GM19238 (cell line): Measurements from ENCODE around the gene CLGN.
A peak's percentile ranks its signal among the peaks of the same experiment; 100 is the strongest.

ENCODE experiments used
- DNase-seq: peaks from one replicate; pipeline ENCODE4 v3.0.0; 2011; ENCODE audit warnings: low spot score; ENCODE audit not compliant: insufficient read length

Gene CLGN

DNA sequence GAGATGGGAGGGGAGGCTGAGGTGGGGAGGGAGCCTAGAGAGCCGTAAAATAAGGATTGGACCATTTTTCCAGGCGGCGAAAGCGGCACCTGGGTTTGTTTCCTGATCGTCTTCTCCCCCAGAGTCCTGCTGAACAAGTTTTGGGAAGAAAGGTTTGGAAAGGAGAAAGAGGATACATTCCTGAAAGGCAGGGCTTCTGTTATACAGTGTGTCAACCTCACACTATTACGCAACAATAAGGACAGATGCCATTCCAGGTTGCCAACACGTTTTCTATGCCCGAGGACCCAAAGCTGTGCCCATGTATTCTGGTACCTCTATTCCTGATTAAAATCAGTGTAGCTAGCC lies 53.3 kb downstream of the CLGN start:
- DNase-seq = no peak

DNA sequence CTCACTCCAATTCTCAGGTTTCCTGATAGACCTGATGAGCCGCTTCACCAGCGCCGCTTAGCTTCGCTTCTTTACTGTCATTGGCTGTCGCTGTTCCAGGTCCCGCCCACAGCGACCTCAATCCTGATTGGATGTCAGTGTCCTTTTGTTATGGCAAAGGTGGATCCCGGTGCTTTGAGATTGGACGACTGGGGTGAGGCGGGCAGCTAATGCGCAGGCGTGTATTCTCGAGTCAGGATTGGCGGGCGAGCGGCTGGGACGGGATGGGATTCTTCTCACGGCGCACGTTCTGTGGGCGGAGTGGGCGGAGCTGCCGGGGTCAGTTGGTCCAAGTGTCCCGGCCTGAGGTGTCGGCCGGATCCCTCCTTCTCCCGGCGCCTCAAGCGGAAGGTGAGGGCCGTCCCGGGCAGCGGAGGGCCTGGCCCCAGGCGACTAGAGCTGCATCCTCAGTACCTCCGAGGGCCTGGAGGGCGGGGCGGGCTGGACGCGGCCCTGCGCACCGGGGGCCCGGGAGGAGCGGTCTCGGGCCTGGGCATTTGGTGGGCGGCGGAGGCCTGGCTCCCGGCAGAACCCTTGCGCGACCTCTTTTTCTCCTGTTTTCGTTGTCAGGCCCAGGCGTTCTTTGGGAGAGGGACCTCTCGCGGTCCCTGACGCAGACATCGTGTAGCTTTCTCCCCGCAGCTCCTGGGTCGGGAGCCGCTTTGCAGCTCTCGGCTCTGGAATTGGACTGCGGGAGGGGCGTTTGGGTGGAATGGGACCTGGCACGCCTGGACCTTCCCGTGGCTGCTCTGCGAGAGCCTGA lies 53.9 kb downstream of the CLGN start, which contains the start of gene SCOC:
Gene SCOC, plus strand, starts transcription at position 319 of the 802 bp plus-strand sequence. CDS start 5,525 bp downstream, outside the sequence.
- peak; percentile 83 for DNase-seq

DNA sequence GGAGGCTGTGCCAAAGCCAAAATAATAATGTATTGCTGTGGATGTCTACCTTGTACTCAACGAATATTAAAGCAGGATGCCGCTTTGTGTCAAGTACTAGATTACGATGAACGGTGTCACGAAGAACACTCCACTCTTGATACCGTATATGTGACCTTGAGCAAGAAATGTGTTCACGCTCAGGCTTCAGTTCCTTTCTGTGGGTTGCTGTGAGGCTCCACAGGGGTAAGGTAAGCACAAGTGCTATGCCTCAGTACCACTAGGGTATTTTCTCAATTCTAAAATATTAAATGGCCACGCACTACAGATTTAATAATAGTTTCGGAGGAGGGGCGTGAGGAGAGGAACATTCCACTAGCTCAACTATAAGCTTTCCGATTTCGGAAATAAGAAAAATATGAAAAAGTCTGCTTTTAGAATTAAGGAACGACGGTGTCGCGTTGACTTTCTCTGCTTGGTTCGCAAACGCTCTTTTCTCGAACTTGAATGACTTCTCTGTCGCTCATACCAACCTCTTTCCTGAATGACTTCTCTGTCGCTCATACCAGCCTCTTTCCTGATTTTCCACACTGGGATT lies 54.6 kb downstream of the CLGN start:
- DNase-seq = peak; percentile 22

DNA sequence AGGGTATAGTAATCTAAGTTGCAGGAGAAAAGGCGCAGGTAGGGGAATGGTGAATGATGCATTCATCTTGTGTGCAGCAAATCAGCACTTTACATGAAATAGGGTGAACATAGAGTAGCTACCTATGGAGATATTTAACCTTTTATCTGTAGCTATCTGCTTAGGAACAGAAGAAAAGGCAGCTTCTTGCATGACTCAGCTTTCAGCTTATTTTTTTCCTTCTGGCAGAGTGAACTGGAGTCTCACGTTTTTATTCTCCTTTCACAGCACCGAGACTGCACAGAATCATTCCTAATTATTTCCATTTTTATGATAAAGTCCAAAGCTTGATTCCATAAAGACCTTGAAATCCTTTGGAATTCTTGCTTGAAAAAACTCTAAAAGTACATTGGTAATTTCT lies 58.8 kb downstream of the CLGN start:
- DNase-seq = no peak

DNA sequence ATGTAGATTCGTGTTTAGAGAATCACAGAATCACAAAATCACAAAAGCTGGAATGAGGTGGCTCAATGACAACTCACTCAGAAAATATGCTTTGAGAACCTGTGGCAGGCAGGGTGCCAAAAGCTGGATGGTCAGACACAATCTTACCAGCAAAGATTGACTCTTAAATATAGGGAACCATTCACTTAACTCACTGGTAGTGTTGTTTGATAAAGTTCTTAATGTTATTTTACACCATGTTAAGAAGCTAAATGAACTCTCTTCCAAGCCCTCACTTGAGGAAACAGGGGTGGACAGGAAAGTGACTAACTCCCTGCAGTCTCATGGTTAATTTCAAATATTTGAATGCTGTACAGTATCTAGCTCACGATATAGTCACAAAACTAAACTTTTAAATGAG lies 59.7 kb downstream of the CLGN start:
- DNase-seq = no peak

DNA sequence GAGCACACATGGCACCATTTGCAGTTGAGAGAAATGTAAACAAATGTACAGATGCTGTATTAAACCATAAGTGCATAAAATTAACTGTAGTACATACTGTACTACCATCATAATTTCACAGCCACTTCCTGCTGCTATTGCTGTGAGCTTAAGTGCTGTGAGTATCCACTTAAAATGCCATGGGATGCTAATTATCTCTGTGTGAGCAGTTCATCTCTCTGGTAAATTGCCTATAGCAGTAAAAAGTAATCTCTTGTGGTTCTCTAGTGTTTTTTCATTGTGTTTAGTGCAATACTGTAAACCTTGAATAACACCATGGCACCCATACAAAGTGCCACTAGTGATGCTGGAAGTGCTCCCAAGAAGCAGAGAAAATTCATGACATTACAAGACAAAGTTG lies 63.9 kb downstream of the CLGN start:
- no peak for DNase-seq

DNA sequence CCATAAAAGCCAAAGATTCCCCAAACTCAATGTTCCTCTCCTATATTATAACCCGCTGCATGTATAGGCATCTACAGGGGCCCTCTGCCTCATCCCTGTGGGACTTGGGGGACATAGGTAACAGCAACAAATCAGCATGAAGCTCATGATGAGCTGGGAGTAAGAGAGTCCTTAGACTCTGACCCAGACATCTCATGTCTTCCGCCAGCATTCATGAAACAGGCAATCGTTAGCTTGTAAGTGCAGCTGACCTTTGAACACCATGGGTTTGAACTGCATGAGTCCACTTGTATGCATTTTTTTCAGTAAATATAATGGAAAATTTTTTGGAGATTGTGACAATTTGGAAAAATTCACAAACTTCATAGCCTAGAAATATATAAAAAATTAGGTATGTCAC lies 64.4 kb downstream of the CLGN start:
- DNase-seq = no peak

DNA sequence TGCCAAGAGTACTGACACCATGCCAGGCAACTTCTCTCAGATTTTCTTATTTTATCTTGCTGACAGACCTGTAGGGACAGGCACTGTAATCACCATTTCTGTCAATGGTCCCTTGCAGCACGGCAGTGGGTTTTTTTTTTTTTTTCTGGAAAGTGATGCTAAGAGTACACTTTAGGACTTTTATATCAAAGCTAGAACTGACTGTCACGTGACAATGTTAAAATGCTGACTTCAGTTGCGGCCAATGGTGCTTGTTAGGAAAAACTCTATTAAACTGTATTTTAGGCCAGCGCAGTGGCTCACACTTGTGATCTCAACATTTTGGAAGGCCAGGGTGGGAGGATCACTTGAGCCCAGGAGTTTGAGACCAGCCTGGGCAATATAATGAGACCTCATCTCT lies 66.3 kb downstream of the CLGN start:
- DNase-seq = no peak

DNA sequence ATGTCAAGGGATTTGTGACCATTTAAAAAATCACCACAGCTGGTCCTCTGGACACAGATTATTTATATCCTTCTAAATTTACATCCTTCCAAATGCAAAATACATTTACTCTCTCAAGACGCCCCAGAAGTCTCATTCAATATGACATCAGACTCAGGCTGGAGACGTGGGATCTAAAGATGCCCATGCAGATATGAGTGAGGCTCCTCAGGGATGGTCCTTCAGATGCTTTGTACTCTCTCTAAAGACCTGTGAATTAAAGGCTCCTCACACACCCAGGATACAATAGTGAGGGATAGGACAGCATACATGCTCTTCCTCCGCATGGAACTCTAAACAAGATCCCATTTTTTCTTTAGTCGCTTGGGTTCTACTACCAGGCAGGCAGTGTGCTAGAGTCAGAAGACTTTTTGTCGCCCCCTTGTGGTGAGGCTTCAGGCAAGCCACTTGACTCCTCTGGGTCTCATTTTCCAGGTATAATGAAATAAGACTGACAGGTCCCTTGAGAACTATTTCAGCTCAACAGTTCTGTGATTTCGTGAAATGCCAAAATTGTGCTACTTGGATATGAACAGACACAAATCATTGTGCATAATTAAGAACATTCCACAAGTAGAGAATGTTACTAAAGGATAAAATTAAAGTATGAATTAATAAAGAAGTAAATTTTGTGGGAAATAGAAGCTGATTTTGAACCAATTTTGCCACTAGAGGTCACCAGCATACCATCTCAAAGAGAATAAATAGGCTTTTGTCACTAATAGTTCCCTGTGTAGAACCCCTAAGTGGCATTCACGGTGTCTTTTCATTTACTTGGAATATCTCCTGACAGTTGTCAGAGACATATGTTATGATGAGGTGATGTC lies 67.7 kb downstream of the CLGN start:
- peak; percentile 32 for DNase-seq

DNA sequence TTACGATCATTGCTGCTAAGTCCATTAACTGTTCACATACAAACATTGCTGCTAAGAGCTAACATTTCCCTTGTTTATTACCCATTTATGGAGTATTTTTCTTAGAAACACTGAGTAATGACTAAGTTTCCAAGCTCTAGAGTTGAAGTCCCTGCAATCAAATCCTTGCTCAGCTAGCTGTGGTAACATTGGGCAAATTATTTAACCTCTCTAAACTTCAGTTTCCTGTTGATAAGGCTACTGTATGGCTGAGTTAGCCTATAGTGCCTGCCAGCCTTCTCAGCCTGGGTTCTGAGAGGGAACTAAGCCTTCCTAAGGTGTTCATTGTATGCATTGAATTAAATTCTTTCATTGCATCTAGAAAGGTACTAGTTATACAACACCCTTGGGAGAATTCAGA lies 69.2 kb downstream of the CLGN start:
- DNase-seq = no peak

DNA sequence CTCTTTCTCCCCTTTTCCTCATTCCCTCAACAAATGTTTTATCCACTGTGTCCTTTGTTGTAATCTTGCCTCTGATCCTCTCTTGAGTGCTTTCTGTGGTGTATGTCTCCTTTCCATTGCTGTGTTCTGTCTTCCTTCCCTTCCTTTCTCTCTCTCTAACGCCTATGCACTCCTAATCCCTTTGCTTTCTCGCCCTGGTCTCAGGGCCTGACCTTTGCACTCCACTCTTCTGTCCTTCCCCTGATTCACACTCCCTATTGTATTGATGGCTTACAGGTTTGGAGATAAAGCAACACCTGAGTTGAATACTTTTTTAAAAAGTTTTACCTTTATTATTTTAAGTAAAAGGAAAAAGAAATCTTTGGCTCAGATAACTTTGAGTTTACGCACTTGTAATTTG lies 69.6 kb downstream of the CLGN start:
- no peak for DNase-seq

DNA sequence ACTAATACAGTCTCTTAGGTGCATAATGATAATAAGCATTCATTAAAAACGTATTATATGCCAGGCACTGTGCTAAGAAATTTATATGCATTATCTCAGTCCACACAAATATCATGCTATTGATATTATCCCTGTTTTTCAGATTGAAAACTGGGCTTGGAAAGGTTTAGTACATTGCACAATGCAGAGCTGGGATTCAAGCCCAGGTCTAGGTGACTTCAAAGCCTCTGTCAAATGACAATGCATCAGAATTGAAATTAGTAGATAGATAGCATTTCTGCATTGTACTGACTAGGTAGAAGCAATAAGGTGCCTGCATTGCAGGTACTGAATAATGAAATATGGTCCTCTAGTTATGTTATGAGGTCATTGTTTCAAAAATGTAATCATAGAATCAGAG lies 72.2 kb downstream of the CLGN start:
- no peak for DNase-seq

DNA sequence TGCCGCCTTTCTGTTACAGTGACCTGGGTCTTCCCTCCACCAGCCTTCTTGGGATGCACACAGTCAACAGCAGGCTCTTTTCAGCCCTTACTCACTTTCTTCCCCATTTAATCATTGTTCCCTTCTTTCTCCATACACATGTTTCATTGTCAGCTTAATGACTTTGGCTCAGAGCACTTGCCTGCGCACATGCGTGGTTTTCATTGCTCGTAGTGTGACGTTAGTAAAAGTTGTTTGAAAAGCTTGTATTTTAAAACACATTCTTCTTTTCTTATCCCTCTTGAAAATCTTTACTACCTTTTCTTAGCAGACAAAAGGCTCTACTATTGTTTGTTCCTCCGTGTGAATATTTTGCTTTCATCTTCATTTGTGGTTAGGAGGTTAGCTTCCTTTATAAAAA lies 73.7 kb downstream of the CLGN start:
- no peak for DNase-seq

DNA sequence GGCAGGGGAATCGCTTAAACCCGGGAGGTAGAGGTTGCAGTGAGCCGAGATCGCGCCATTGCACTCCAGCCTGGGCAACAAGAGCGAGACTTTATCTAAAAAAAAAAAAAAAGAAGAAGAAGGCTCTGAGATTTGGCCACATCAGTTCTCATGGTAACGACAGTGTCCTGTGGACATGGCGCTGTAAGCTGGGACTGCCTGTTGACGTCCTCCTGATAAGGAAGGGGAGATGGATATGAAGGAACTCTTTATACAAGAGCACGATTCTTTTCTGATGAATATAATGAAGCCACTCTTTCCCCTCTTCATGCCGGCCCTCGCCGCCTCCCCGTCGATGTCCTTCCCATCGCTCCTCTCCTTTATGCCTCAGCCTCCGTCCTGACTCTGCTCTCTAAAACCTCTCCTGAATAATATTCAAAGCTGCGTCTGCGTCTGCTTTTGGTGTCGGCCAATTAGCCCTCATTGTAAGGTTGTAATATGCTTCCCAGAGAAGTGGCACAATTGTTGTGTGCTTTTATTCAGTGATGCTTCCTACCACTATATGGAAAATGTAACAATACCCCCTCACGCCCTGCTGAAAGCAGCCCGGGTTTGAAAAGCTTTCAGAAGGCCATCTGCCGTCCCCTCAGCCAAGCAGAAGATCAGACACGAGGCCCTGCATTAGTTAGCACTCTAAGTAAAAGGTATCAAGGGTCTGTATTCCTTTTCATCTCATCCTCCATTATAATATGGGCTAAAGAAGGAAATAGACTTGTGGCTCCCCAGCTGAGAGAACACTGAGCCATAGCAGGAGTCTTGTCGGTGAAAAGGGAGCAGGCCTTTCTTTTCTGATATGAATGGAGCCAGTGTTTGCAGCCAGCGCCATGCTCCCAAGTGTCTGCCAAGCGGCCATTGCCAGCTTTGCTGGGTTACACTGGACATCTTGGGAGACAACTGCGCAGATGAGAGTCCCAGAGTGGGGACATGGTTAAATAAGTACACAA lies 76.1 kb downstream of the CLGN start:
- DNase-seq = no peak

DNA sequence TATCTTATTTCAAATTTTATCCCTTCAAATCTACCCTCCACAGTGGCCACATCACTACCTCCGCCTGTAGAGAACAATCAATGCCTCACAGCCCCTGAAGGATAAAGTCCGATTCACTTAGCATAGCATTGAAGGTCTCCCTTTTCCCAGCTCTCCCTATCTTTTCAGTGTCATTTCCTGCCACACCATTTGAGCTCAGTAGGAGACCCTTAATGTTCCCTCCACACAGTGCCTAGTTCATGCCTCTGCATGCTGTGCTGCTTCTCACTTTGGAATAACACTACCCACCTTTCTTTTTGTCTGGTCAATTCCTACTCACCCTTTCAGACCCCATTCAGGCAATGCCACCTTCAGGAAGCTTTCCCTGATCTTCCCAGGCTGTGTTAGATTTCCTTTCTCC lies 77.6 kb downstream of the CLGN start:
- no peak for DNase-seq

DNA sequence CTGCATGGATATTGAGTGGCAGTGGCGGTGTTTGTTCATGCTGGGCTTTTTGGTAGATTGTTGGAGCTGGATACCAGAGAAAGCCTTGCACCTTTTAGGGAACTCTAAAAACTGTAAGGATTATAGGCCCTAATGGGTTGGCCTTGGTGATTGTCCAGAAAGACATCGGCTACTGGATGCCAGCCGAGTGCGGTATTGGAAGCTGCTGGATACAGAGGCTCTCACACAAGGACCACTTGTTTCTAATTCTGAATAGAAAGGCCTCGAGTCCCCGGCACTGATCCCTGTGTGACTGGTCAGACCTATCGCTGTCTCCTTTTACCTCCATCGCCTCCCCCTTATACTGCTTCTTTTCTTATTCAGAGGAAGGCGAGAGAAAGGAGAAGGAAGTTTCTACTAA lies 81.3 kb downstream of the CLGN start:
- DNase-seq = no peak

DNA sequence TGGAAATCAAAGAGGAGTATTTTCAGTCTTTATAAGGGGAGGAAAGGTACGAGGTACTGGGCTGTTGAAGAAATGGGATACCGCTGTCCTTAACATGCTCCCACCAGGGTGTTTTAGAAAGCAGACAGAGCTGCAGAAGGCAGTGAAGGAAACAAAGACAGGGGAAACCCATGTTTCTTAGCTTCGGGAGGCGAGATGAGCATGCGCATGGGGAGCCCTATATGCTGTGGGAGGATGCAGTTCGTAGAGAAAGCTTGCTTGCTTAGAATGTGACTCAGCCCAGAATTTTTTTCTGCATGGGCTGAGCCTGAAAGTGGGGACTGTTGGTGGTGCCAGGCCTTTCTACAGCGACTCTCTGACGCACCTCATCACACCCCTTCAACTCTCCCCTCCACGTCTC lies 82.8 kb downstream of the CLGN start:
- no peak for DNase-seq

DNA sequence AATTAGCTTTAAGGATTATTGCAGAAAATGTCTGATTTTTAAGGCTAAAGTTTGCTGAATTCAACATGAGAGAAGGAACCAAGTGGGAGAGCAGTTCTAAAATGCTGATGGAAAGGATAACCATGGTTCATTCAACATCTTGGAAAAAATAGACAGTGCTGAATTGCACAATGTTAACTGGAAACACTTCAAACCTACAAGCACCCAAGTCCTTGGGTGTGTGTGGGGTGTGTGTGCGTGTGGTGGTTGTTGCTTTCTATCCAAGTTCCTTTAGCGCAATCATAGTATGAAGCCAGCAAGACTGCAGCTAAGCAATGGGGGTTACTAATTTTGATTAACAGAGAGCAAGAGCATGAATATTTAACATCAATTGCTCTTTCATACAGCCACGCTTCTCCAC lies 83.3 kb downstream of the CLGN start:
- DNase-seq = no peak

DNA sequence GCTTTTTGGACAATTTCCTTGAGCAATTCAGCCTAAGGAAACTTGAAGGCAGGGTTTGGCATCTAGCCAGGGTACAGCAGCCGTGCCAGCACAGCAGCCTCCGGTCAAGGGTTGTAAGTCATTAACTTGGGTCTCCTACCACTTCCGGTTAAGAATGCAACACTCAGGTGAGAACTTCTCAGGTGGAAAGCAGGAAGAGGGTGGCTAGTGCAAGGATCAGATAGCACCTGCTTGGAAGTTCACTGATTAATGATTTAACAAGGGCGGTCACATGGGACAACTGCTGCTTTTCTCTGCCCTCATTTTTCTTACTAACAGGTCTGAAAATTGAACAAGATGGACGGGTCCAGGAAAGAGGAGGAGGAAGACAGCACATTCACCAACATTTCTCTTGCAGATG lies 84.1 kb downstream of the CLGN start:
- peak; percentile 14 for DNase-seq

DNA sequence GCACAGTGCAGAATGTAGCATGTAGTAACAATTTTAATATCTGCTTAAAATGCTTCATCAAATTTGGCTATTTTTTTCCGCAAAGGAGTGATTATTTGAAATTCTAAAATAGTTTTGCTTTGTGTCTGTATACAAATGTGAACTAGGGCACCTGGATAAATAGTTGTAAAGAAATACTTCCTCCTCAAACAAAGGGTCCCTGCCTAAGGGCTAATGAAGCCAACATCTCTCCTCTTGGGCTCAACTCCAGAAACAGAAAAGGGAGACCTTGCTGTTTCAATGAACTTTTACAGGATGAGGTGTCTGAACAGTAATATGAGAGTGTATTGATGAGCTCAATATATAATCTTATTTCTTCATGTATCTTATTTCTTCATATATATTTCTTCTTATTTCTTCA lies 84.8 kb downstream of the CLGN start:
- DNase-seq = no peak
